Heart left ventricle (tissue), 13 donors: Measurements from ENCODE around the gene PLK3.

Experiments
- CTCF ChIP-seq, 12 donors: fragments of 200-600 bp; sonication (generic) in 4 of 12; IDR thresholded peaks; one replicate each; pipeline versions ENCODE4 v1.5.0 to v1.8.0; 2018 to 2022; ENCODE audit warnings: antibody characterized with exemption in 12 of 12, mild to moderate bottlenecking in 5 of 12
- POLR2A ChIP-seq, 2 donors: fragments of 450-650 bp; IDR thresholded peaks; one replicate each; pipeline ENCODE4 v1.6.1; 2017; ENCODE audit warnings: antibody characterized with exemption in 2 of 2, mild to moderate bottlenecking in 2 of 2, moderate library complexity in 2 of 2
- donor health status: ischemic (EF 13 %, LVEDD 7.1; RV severe dilation, severe dysfunction).
- donor health status: DM: no; HTN: yes; CAD: no.
- donor health status: DM: no; HTN: no; CAD: no.
- donor health status: ischemic (EF 25% LVEDD 6.9; RV normal size, moderate dysfunction).
- donor health status: ischemic (EF 25% LVEDD 5.7; RV mildly dilated, moderate dysfunction).
- donor health status: ischemic (EF 35%, LVEDD 5.7; RV mildly dilated, moderate dysfunction).
- donor health status: nonischemic (EF 11% LVEDD 7.7; RV severe dilation, severe dysfunction).
- donor health status: DM: yes; HTN: yes; CAD: no.
- donor health status: PGD.
- donor health status: ischemic (EF 29% LVEDD 5.4; RV normal size, mild dysfunction).
- donor health status: nonischemic (EF 23%, LVEDD 6.1; RV moderate dilation, normal function).

GRCh38 chr1:44848456-44849181 is 48.4 kb downstream of the PLK3 start:
- no peak for TF ChIP-seq POLR2A (IDR thresholded peaks at IDR 0.05)
- no peak for TF ChIP-seq CTCF (IDR thresholded peaks at IDR 0.05)
